ENCODE measurements around the gene TLE3. TPM values are rescaled to one million over a fixed set of nuclear protein-coding genes. Genes with fewer than 3 reads are reported as not detected.

TLE3 gene
- total and polyA plus RNA-seq, 2 of the 4 experiments (the other 2 are of a cell fraction) = 6.5 to 16.3 TPM

DNA sequence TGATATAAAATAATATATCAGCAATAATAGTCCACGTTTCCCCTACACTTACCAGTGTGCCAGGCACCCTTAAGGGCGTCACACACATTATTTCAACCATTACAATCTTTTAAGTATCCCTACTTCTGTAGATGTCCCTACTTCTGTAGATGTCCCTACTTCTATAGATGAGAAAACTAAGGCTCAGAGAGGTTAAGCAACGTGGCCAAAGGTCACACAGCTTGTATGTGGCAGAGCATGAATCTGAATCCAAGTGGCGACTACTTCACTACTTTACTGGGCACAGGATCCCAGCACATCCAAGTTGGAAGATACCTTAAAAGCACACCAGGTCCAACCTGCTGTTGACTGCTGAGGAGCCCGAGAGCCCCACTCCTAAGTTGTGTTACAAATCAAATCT, 77.5 kb downstream of the TLE3 start:
- CTCF ChIA-PET = no interaction called here
- no peak overlapping the region for H3K23ac ChIP-seq (ENCODE audit: low read depth, low read length)

More for the DNA sequence above, 77.5 kb downstream of the TLE3 start:
- no peak overlapping the region for H2BK20ac ChIP-seq (ENCODE audit: low read depth, low read length)
- H3K79me1 ChIP-seq (ENCODE audit: low read depth in 1 of 2, low read length in 2 of 2) = no peaks in the 10 kb centered on the region
- DNase-seq = no peak
- H3K4me2 ChIP-seq (ENCODE audit: low read depth, low read length) = no peak overlapping the region
- peaks cover 4% of the 10 kb centered on the region for H3K9me3 ChIP-seq (ENCODE audit: control insufficient read depth, insufficient read depth, low read length)
- H4K91ac ChIP-seq (ENCODE audit: insufficient read depth, low read depth, low read length) = no peak overlapping the region
- no peak overlapping the region for H2BK15ac ChIP-seq (ENCODE audit: low read depth, low read length)
- no CpG with 5 or more reads among the region's 5 CpGs for WGBS, 2 experiments (ENCODE audit: extremely low coverage in 2 of 2, insufficient read length in 1 of 2)
- H3K27me3 ChIP-seq (ENCODE audit: control insufficient read depth, insufficient read depth, low read length) = peaks cover 69% of the 10 kb centered on the region
- no peak for ATAC-seq (ENCODE audit: low read depth)
- no peak overlapping the region for H3K9ac ChIP-seq (ENCODE audit: low read depth, low read length)
- H3K4ac ChIP-seq (ENCODE audit: low read depth, low read length) = no peak overlapping the region
- no peak overlapping the region for H4K5ac ChIP-seq (ENCODE audit: low read depth, low read length)
- H2AFZ ChIP-seq (replicated peaks; ENCODE audit: low read length, poor library complexity) = no peak overlapping the region
- H2AK5ac ChIP-seq (ENCODE audit: low read depth, low read length) = no peak overlapping the region
- no TSS peak for BruUV-seq (replicated peaks)
- no peak overlapping the region for H2AK9ac ChIP-seq (replicated peaks; ENCODE audit: low read depth, low read length, poor library complexity)
- H2BK120ac ChIP-seq (ENCODE audit: low read depth, low read length) = no peak overlapping the region
- POLR2A ChIA-PET (ENCODE audit: unreplicated experiment) = no interaction called here
- H2BK5ac ChIP-seq (ENCODE audit: low read depth, low read length, poor library complexity, severe bottlenecking) = no peak overlapping the region
- intact Hi-C loops (cut with micrococcal nuclease) = no loop called here
- no peak overlapping the region for H3K56ac ChIP-seq (ENCODE audit: extremely low read depth, insufficient read depth, low read length)
- dilution Hi-C loops (cut with HindIII; ENCODE audit: low sequenced_read_pairs, unreplicated experiment) = no loop called here
- H3K14ac ChIP-seq (replicated peaks; ENCODE audit: low read depth, low read length) = no peak overlapping the region
- peaks cover 4% of the 10 kb centered on the region; the same call in 1 of the 2 replicates for H3K4me1 ChIP-seq (ENCODE audit: control insufficient read depth, insufficient read depth, low read length)
- no peak overlapping the region for H3K18ac ChIP-seq (ENCODE audit: low read depth, low read length)
- H4K20me1 ChIP-seq (ENCODE audit: insufficient read depth, low read length) = no peaks in the 10 kb centered on the region
- no peak overlapping the region for H4K8ac ChIP-seq (ENCODE audit: low read depth in 2 of 2, low read length in 2 of 2)
- in situ Hi-C loops (cut with MboI; ENCODE audit: low sequenced_read_pairs) = no loop called here
- no peak for TF ChIP-seq FOS (IDR thresholded peaks at IDR 0.05; ENCODE audit: low read depth, low read length)
- no peak for TF ChIP-seq MAFK (IDR thresholded peaks at IDR 0.05; ENCODE audit: low read depth, low read length)
- TF ChIP-seq CHD1 (IDR thresholded peaks at IDR 0.05; ENCODE audit: low read depth, low read length) = no peak
- TF ChIP-seq, protein P1, sequence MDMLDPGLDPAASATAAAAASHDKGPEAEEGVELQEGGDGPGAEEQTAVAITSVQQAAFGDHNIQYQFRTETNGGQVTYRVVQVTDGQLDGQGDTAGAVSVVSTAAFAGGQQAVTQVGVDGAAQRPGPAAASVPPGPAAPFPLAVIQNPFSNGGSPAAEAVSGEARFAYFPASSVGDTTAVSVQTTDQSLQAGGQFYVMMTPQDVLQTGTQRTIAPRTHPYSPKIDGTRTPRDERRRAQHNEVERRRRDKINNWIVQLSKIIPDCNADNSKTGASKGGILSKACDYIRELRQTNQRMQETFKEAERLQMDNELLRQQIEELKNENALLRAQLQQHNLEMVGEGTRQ (IDR thresholded peaks at IDR 0.05; ENCODE audit: low read depth, low read length) = no peak
- no peak for TF ChIP-seq MXI1 (IDR thresholded peaks at IDR 0.05; ENCODE audit: borderline replicate concordance, low read depth, low read length)
- TF ChIP-seq NFE2L2 (IDR thresholded peaks at IDR 0.05; ENCODE audit: low read depth, low read length) = no peak
- no peak for TF ChIP-seq RCOR1 (IDR thresholded peaks at IDR 0.05; ENCODE audit: insufficient replicate concordance, low read length)
- TF ChIP-seq BHLHE40 (IDR thresholded peaks at IDR 0.05; ENCODE audit: low read depth, low read length) = no peak
- no peak for TF ChIP-seq POLR2A (IDR thresholded peaks at IDR 0.05; ENCODE audit: low read depth, low read length)
- TF ChIP-seq SMC3 (IDR thresholded peaks at IDR 0.05; ENCODE audit: low read depth, low read length) = no peak
- no peak overlapping the region for H3K27ac ChIP-seq (ENCODE audit: insufficient read depth, low read length)
- H3K4me3 ChIP-seq (ENCODE audit: insufficient read depth, low read depth, low read length) = no peak overlapping the region
- H3K9me1 ChIP-seq (ENCODE audit: insufficient read depth, low read length) = peaks cover 3% of the 10 kb centered on the region; the same call in 1 of the 2 replicates
- H3K36me3 ChIP-seq (ENCODE audit: control insufficient read depth, insufficient read depth, low read length) = no peaks in the 10 kb centered on the region
